ENCODE measurements around the gene PLK5.
"Not testable (repeated sequence)": the region's sequence is repeated elsewhere in the genome, so short reads cannot be mapped to it uniquely, and the experiment has no call there.

PLK5 gene

DNA sequence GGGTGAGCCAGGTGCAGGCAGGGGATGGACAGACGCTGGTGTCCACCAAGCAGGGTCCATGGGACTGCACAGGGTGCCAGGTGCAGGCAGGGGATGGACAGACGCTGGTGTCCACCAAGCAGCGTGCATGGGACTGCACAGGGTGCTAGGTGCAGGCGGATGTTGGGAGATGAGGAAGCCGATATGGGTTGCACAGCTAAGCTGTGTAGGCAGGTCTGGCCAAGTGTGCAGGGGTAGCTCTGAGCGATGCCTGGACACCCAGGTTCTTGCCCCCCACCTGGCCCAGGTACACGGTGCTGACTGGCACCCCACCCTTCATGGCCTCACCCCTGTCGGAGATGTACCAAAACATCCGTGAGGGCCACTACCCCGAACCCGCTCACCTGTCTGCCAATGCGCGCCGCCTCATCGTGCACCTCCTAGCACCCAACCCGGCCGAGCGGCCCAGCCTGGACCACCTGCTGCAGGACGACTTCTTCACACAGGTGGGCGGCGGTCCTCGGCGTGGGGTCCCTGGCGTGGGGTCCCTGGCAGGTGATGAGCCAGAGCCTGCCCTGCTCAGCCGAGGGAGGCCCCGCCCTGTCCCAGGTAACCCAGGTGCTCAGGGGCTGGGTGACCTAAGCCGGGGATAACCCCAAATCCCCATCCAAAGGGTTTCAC, 3.9 kb downstream of the PLK5 start:
- Histone ChIP-seq H3K9me3 (no peaks in the 10 kb centered on the region), H3K27me3 (peaks cover 63% of the 10 kb centered on the region), H3K4me1 (no peaks in the 10 kb centered on the region), H3K4me3 (ENCODE audit: low read depth, low read length) (no peak overlapping the region), H3K36me3 (no peaks in the 10 kb centered on the region)
- DNase-seq: no peak
- TF ChIP-seq, protein P1, sequence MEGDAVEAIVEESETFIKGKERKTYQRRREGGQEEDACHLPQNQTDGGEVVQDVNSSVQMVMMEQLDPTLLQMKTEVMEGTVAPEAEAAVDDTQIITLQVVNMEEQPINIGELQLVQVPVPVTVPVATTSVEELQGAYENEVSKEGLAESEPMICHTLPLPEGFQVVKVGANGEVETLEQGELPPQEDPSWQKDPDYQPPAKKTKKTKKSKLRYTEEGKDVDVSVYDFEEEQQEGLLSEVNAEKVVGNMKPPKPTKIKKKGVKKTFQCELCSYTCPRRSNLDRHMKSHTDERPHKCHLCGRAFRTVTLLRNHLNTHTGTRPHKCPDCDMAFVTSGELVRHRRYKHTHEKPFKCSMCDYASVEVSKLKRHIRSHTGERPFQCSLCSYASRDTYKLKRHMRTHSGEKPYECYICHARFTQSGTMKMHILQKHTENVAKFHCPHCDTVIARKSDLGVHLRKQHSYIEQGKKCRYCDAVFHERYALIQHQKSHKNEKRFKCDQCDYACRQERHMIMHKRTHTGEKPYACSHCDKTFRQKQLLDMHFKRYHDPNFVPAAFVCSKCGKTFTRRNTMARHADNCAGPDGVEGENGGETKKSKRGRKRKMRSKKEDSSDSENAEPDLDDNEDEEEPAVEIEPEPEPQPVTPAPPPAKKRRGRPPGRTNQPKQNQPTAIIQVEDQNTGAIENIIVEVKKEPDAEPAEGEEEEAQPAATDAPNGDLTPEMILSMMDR (IDR thresholded peaks at IDR 0.05; ENCODE audit: low read depth, low read length): no peak

DNA sequence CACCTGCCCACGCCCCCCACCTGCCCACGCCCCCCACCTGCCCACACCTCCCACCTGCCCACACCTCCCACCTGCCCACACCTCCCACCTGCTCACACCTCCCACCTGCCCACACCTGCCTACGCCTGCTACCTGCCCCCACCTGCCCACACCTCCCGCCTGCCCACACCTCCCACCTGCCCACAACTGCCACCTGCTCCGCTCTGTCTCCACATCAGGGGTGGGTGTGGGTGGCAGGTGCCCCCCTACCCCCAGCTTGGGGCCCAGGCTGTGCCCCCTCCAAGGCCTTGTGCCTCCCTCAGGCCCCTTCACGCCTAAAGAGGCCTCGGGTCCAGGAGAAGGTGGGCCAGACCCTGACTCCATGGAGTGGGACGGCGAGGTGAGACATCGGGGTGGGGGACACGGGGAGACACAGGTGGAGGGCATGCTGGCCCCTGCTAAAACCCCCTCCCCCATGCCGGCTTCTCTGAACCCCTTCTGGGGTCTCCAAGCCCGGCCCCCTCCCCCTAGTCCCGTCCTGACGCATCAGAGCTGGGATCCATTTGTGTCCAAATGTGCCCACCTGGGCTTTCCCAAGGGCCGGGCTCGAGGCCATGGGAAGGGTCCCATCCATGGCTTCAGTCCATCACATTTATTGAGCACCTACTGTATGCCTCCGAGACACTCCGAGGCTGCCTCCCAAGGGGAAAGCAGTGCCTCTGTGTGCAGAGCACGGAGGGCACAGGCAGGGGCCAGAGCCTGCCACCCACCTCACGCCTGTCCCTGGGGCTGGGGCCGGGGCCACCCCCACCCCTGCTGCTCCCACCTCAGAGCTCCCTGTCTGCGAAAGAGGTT, 4.9 kb downstream of the PLK5 start:
- no peaks in the 10 kb centered on the region for H3K4me1 ChIP-seq
- H3K36me3 ChIP-seq: no peaks in the 10 kb centered on the region
- H3K9me3 ChIP-seq: no peaks in the 10 kb centered on the region
- no peak for DNase-seq
- no peak overlapping the region for H3K4me3 ChIP-seq (ENCODE audit: low read depth, low read length)
- H3K27me3 ChIP-seq: peaks cover 63% of the 10 kb centered on the region
- TF ChIP-seq, protein P1 (IDR thresholded peaks at IDR 0.05; ENCODE audit: low read depth, low read length): no peak

GRCh38 chr19:1529430-1529816, 5.5 kb downstream of the PLK5 start:
- Histone ChIP-seq H3K9me3 (no peaks in the 10 kb centered on the region), H3K4me1 (no peaks in the 10 kb centered on the region), H3K27me3 (peaks cover 61% of the 10 kb centered on the region), H3K36me3 (no peaks in the 10 kb centered on the region), H3K4me3 (ENCODE audit: low read depth, low read length) (no peak overlapping the region)
- TF ChIP-seq, protein P1 (IDR thresholded peaks at IDR 0.05; ENCODE audit: low read depth, low read length): no peak
- no peak for DNase-seq

DNA sequence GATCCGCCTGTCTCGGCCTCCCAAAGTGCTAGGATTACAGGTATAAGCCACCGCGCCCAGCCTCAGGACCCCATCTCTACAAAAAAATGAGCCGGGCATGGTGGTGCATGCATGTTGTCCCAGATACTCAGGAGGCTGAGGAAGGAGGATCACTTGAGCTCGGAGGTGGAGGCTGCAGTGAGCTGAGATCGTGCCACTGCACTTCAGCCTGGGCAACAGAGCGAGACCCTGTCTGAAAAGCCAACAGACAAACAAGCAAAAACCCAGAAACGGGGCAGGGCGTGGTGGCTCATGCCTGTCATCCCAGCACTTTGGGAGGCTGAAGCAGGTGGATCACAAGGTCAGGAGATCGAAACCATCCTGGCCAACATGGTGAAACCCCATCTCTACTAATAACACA, 7.0 kb downstream of the PLK5 start:
- H3K9me3 ChIP-seq; H3K4me1 ChIP-seq; H3K36me3 ChIP-seq; DNase-seq; H3K4me3 ChIP-seq (ENCODE audit: low read depth, low read length): not testable (repeated sequence)
- peaks cover 49% of the 10 kb centered on the region for H3K27me3 ChIP-seq

GRCh38 chr19:1531587-1531986, 7.7 kb downstream of the PLK5 start:
- DNase-seq: no peak
- no peak overlapping the region for H3K4me3 ChIP-seq (ENCODE audit: low read depth, low read length)
- no peaks in the 10 kb centered on the region for H3K4me1 ChIP-seq
- H3K36me3 ChIP-seq: no peaks in the 10 kb centered on the region
- TF ChIP-seq, protein P1 (IDR thresholded peaks at IDR 0.05; ENCODE audit: low read depth, low read length): no peak
- H3K27me3 ChIP-seq: peaks cover 44% of the 10 kb centered on the region
- no peaks in the 10 kb centered on the region for H3K9me3 ChIP-seq

- Histone ChIP-seq H3K9me3 (no peaks in the 10 kb centered on the region), H3K4me1 (no peaks in the 10 kb centered on the region), H3K36me3 (no peaks in the 10 kb centered on the region), H3K27me3 (peaks cover 44% of the 10 kb centered on the region), H3K4me3 (ENCODE audit: low read depth, low read length) (no peak overlapping the region)
- TF ChIP-seq, protein P1 (IDR thresholded peaks at IDR 0.05; ENCODE audit: low read depth, low read length): no peak
- no peak for DNase-seq
Measured at GRCh38 chr19:1532003-1532402, 8.1 kb downstream of the PLK5 start.

All from BE2C (cell line).